Stimulated activated naive CD4-positive, alpha-beta T cell treated with Interleukin-2 at 50 U/mL for 16 hours (primary cell): ENCODE data around the gene IPO5.

Experiments used
- DNase-seq: peaks from one replicate; lab custom pipeline; 2025; lab: John Stamatoyannopoulos, UW

Gene IPO5

GRCh38 chr13:97953376-97953970, at the start of gene IPO5:
Gene IPO5 (plus strand): TSS chr13:97953675. CDS start chr13:97976697, 23,022 bp downstream.
- DNase-seq, result no peak

- no peak for DNase-seq
Observed at GRCh38 chr13:97904059-97904458, 49.4 kb upstream of the IPO5 start.

GRCh38 chr13:97905517-97905916, 48.0 kb upstream of the IPO5 start:
- DNase-seq, result no peak

GRCh38 chr13:97911311-97912138, 42.0 kb upstream of the IPO5 start:
- DNase-seq, result no peak

GRCh38 chr13:97912139-97912535, 41.3 kb upstream of the IPO5 start:
- no peak for DNase-seq

- no peak for DNase-seq
Observed at GRCh38 chr13:97913206-97913605, 40.3 kb upstream of the IPO5 start.

- DNase-seq, result no peak
Observed at GRCh38 chr13:97914540-97914939, 38.9 kb upstream of the IPO5 start.

- DNase-seq, result no peak
Observed at GRCh38 chr13:97921176-97921816, 32.2 kb upstream of the IPO5 start.

GRCh38 chr13:97928301-97928700, 25.2 kb upstream of the IPO5 start:
- DNase-seq, result no peak

GRCh38 chr13:97932036-97932435, 21.4 kb upstream of the IPO5 start:
- DNase-seq, result no peak

- DNase-seq, result no peak
Observed at GRCh38 chr13:97932647-97933046, 20.8 kb upstream of the IPO5 start.

GRCh38 chr13:97933776-97934175, 19.7 kb upstream of the IPO5 start:
- DNase-seq, result no peak

GRCh38 chr13:97934590-97934989, 18.9 kb upstream of the IPO5 start:
- DNase-seq, result no peak

GRCh38 chr13:97935071-97935470, 18.4 kb upstream of the IPO5 start:
- no peak for DNase-seq

- no peak for DNase-seq
Observed at GRCh38 chr13:97936036-97936435, 17.4 kb upstream of the IPO5 start.

GRCh38 chr13:97938706-97939475, 14.6 kb upstream of the IPO5 start:
- no peak for DNase-seq

- no peak for DNase-seq
Observed at GRCh38 chr13:97944396-97945029, 9.0 kb upstream of the IPO5 start.

- no peak for DNase-seq
Observed at GRCh38 chr13:97945342-97945741, 8.1 kb upstream of the IPO5 start.

GRCh38 chr13:97945792-97946419, 7.6 kb upstream of the IPO5 start:
- DNase-seq, result no peak

- no peak for DNase-seq
Observed at GRCh38 chr13:97946951-97947588, 6.4 kb upstream of the IPO5 start.

GRCh38 chr13:97948041-97948440, 5.4 kb upstream of the IPO5 start:
- DNase-seq, result no peak
